ENCODE data around the gene NHSL1.

The NHSL1 gene

DNA sequence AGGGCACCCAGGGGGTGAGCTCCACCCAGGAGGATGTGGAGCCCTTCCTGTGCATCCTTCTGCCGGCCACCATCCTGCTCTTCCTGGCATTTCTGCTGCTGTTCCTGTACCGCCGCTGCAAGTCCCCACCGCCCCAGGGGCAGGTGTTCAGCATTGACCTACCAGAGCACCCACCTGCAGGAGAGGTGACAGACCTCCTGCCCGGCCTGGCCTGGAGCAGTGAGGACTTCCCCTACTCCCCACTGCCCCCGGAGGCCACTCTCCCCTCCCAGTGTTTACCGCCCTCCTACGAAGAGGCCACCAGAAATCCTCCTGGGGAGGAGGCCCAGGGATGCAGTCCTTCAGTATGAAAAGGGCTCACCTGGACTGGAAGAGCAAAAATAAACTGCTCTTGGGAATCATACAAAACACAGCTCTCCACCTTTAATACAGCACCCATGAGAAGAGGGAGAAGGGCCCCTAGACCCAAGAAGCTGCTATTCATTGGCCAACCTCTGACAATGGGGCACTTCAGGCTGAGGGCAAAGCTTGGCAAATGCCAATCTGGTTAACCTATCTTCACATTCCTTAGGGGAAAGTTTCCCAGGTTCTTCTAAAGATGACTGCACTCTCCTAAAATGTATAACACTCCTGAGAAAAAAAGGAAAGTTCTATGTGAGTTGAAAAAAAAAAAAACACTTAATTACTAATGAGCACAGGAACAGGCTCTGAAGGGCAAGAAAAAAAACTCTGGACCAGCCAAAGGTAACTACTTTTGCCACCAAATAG, 116.6 kb downstream of the NHSL1 start:
- TF ChIP-seq, protein P1, sequence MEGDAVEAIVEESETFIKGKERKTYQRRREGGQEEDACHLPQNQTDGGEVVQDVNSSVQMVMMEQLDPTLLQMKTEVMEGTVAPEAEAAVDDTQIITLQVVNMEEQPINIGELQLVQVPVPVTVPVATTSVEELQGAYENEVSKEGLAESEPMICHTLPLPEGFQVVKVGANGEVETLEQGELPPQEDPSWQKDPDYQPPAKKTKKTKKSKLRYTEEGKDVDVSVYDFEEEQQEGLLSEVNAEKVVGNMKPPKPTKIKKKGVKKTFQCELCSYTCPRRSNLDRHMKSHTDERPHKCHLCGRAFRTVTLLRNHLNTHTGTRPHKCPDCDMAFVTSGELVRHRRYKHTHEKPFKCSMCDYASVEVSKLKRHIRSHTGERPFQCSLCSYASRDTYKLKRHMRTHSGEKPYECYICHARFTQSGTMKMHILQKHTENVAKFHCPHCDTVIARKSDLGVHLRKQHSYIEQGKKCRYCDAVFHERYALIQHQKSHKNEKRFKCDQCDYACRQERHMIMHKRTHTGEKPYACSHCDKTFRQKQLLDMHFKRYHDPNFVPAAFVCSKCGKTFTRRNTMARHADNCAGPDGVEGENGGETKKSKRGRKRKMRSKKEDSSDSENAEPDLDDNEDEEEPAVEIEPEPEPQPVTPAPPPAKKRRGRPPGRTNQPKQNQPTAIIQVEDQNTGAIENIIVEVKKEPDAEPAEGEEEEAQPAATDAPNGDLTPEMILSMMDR (conservative IDR thresholded peaks at IDR 0.05; ENCODE audit: low read length): no peak
- no peak overlapping the region for H3K4me3 ChIP-seq (ENCODE audit: low read length)
- DNase-seq (ENCODE audit: low read depth): no peak

DNA sequence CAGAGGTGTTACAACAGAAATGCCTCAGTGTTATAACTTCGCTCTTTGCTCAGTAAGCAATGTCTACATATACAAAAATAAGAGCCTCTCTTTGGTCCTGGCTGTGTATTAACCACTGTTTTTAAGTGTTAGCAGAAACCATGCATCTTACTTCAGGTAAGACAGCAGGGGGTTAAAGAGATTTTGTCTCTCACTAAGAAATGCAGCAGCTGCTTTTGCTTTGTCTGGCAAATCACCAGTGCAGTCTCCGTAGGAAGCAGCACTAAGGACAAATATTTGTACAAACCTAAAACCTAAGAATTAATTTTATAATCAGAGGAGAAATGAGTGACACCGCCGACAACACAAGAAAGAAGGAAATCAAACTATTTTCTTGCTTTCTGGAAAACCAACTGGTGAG, 120.8 kb downstream of the NHSL1 start:
- TF ChIP-seq, protein P1 (conservative IDR thresholded peaks at IDR 0.05; ENCODE audit: low read length): no peak
- no peak for DNase-seq (ENCODE audit: low read depth)
- H3K4me3 ChIP-seq (ENCODE audit: low read length): no peak overlapping the region

- TF ChIP-seq, protein P1 (conservative IDR thresholded peaks at IDR 0.05; ENCODE audit: low read length): no peak
- no peak within 1 kb of the TSS for H3K4me3 ChIP-seq (ENCODE audit: low read length)
- DNase-seq (ENCODE audit: low read depth): no peak
Observed at GRCh38 chr6:138377844-138378243, 121.5 kb downstream of the NHSL1 start, which contains the start of gene SMIM28. TSS of gene SMIM28 (plus strand) at chr6:138377905. CDS start at chr6:138378073, 168 bp downstream.

DNA sequence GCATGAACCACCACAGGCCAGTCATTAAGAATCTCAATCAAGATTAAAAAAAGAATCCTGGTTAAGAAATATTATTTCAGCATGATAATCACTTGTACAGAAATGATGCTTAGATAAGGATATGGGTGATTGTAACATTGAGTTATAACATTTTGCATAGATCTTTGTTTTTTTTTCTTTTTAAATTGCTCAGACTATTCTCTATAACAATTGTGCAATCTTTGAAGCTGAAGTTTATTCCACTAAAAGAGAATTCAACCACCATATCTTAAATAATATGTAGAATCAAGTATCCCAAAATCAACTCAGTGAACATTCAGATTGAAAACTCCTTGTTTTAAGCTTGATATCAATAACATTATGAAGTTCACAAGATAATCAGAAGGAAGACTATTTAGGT, 122.3 kb downstream of the NHSL1 start:
- TF ChIP-seq, protein P1 (conservative IDR thresholded peaks at IDR 0.05; ENCODE audit: low read length): no peak
- DNase-seq (ENCODE audit: low read depth): no peak
- no peak overlapping the region for H3K4me3 ChIP-seq (ENCODE audit: low read length)

- no peak for DNase-seq (ENCODE audit: low read depth)
- H3K4me3 ChIP-seq (ENCODE audit: low read length): no peak overlapping the region
- TF ChIP-seq, protein P1 (conservative IDR thresholded peaks at IDR 0.05; ENCODE audit: low read length): no peak
Observed at GRCh38 chr6:138374815-138375214, 124.5 kb downstream of the NHSL1 start.

- H3K4me3 ChIP-seq (ENCODE audit: low read length): no peak overlapping the region
- TF ChIP-seq, protein P1 (conservative IDR thresholded peaks at IDR 0.05; ENCODE audit: low read length): no peak
- no peak for DNase-seq (ENCODE audit: low read depth)
Observed at GRCh38 chr6:138374230-138374629, 125.1 kb downstream of the NHSL1 start.

All from AG10803 (cell line).